Esophagus muscularis mucosa (tissue), 4 donors: ENCODE data around the gene PLCH1.

Experiments
- EP300 ChIP-seq: sonication (generic); formaldehyde crosslinking; IDR thresholded peaks from one replicate; pipeline ENCODE4 v1.6.1; 2017; ENCODE audit warnings: antibody characterized with exemption
- POLR2A ChIP-seq: fragments of 450-650 bp; IDR thresholded peaks from one replicate; pipeline ENCODE4 v1.6.1; 2017; ENCODE audit warnings: antibody characterized with exemption, moderate library complexity, mild to moderate bottlenecking, low read depth
- TF ChIP-seq, protein P1 (sequence below), 3 experiments: fragments of 200-600 bp in 2 of 3; fragments of 450-650 bp in 1 of 3; sonication (generic) in 2 of 3; IDR thresholded peaks; one replicate each; pipeline ENCODE4 v1.5.1; 2017 to 2019; ENCODE audit warnings: antibody characterized with exemption in 3 of 3, mild to moderate bottlenecking in 2 of 3, moderate library complexity in 1 of 3

DNA sequence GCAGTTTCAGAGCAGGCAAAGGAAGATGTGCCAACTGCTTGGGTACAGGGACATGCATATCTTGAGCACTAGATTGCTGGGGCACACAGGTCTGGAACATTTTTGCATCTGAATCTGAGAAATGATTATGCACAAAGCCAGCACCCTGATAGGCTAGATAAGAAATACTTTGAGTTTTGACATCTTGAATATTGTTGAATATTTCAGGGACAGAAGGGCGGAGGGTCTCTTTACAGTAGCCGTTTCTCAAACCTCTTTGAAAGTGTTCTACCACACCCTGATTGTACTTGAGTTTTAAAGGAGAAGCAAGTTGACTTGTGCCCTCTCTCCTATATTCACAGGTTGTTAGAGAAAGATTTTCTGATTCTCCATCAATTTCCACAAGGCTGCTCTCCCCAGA, 263.3 kb downstream of the PLCH1 start:
- TF ChIP-seq POLR2A = no peak
- TF ChIP-seq EP300 = no peak
- TF ChIP-seq, protein P1, sequence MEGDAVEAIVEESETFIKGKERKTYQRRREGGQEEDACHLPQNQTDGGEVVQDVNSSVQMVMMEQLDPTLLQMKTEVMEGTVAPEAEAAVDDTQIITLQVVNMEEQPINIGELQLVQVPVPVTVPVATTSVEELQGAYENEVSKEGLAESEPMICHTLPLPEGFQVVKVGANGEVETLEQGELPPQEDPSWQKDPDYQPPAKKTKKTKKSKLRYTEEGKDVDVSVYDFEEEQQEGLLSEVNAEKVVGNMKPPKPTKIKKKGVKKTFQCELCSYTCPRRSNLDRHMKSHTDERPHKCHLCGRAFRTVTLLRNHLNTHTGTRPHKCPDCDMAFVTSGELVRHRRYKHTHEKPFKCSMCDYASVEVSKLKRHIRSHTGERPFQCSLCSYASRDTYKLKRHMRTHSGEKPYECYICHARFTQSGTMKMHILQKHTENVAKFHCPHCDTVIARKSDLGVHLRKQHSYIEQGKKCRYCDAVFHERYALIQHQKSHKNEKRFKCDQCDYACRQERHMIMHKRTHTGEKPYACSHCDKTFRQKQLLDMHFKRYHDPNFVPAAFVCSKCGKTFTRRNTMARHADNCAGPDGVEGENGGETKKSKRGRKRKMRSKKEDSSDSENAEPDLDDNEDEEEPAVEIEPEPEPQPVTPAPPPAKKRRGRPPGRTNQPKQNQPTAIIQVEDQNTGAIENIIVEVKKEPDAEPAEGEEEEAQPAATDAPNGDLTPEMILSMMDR (IDR thresholded peaks at IDR 0.05) = no peak
